Left lobe of liver (tissue), 2 donors: ENCODE results near the gene SYCP2. TPM values are rescaled to one million over a fixed set of nuclear protein-coding genes. Genes with fewer than 3 reads are reported as not detected.
"Not testable (repeated sequence)": the region's sequence is repeated elsewhere in the genome, so short reads cannot be mapped to it uniquely, and the experiment has no call there.

Source experiments
- ATAC-seq: fragments of 200-7000 bp; cut with Tn5 transposase; one replicate; pipeline ENCODE4 v1.9.1; 2020; ENCODE audit warnings: mild to moderate bottlenecking, moderate library complexity
- DNase-seq: peaks from one replicate; pipeline ENCODE4 v3.0.0-alpha.2; 2020; ENCODE audit warnings: low spot score
- total RNA-seq: library from RNA; stranded (reverse); gene quantifications from one replicate; pipeline ENCODE4 v1.2.1, GENCODE V29; 2021
- donor health status: DM: no; HTN: no; CAD: no; lungs with moderate emphysema.
- donor health status: DM: no; HTN: yes; CAD: no.

SYCP2 gene
- 0.35 TPM for total RNA-seq

- peak; percentile 71 for ATAC-seq
- DNase-seq: no peak
Observed at GRCh38 chr20:59933296-59933848, at the start of gene SYCP2. TSS of gene SYCP2 (minus strand) at chr20:59933637. CDS start at chr20:59922413, 11,224 bp downstream.

GRCh38 chr20:59983076-59983475 lies 49.6 kb upstream of the SYCP2 start:
- ATAC-seq (no peak), DNase-seq (no peak)

- ATAC-seq: no peak
- DNase-seq: no peak
Observed at GRCh38 chr20:59977086-59977485, 43.6 kb upstream of the SYCP2 start.

- DNase-seq: no peak
Observed at GRCh38 chr20:59976156-59976782, 42.8 kb upstream of the SYCP2 start.

GRCh38 chr20:59972037-59972801 lies 38.8 kb upstream of the SYCP2 start:
- DNase-seq: no peak
- ATAC-seq: peak; percentile 66

More at GRCh38 chr20:59976156-59976782, 42.8 kb upstream of the SYCP2 start:
- no peak for ATAC-seq

DNA sequence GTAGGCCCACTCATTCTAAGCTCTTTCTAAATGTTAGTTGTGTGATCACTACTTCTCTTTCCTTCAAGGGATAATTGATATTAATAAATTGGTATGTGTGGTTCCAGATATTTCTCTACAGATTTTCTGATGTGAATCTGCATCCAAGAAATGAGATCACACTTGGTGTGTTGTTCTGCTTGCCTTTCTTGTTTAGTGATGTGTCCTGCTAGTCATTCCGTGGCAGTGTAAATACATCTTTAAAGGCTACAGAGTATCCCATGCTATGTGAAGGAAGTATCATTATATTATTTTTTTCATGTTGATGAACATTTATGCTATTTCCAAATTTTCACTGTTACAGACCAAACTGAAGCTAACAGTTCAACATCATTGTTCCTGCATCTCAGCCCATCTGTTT lies 38.0 kb upstream of the SYCP2 start:
- no peak for DNase-seq
- ATAC-seq: no peak

DNA sequence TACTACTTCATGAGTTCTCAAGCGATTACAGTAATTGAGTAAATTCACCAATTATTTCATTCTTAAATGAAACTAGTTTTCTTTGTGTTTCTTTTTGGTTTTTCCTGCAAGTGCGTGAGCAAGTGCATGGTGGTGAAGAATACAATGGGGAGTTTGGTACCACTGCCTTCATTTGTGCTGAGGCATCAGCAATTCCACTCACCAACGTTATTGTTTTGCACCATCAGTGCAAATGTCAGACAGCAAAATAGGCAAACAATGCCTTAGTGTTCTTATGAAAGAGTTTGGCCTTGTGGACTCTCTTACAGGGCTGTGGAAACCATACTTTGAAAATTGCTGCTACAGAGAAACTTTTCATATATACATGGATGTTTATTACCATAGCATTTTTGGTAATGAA lies 33.0 kb upstream of the SYCP2 start:
- ATAC-seq (no peak), DNase-seq (no peak)

DNA sequence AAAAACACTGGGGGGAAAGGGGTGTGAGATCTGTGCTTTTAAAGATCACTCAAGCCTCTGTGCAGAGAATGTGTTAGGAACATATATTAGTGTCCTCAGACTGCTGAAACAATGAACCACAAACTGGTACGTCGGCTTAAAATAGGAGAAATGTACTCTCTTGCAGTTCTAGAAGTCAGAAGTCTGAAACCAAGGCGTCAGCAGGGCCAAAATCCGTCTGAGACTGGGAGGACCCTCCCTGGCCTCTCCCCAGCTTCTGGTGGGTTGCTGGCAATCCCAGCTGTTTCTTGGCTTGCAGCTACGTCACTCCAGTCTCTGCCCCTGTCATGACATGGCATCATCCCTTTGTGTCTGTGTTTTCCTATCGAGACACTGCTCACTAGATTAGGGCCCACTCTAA lies 28.7 kb upstream of the SYCP2 start:
- ATAC-seq: no peak

GRCh38 chr20:59961423-59961822 lies 28.0 kb upstream of the SYCP2 start:
- no peak for DNase-seq

More for the DNA sequence above, 28.7 kb upstream of the SYCP2 start:
- no peak for DNase-seq

GRCh38 chr20:59958626-59959025 lies 25.2 kb upstream of the SYCP2 start:
- no peak for ATAC-seq
- no peak for DNase-seq

More at GRCh38 chr20:59961423-59961822, 28.0 kb upstream of the SYCP2 start:
- no peak for ATAC-seq

DNA sequence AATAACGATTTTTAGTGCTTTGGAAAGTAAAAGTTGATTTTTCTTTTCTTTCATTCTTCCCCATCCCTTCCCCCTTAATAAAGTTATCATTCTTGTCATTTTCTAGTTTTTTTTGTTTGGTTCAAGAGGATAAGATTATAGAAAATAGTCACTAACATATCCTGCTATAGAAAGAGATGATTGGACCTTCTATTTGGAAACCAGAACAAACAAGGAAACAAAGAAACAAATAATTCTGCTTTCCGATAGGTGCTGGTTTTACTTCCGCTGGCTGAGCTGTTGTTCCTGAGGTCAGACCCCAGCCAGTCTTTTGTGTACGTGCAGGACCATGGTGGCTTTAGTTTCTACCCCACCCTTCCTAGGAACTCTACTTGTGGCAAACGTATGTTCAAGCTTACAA lies 24.7 kb upstream of the SYCP2 start, which contains the start of gene CDH26:
CDH26 (plus strand) TSS at position 301 of the 400 bp plus-strand sequence. CDS start 304 bp downstream, outside the sequence.
- ATAC-seq (no peak), DNase-seq (no peak)

DNA sequence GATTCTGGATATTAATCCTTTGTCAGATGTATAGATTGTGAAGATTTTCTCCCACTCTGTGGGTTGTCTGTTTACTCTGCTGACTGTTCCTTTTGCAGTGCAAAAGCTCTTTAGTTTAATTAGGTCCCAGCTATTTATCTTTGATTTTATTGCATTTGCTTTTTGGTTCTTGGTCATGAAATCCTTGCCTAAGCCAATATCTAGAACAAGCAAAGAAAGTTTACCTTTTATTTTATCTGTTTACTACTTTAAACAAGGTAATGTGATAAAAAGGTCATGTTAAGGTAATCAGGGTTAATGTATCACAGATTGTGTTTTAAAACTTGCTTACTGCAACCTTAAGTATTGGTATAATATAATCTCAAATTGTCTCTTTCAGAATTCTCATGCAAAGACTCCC lies 24.1 kb upstream of the SYCP2 start:
- not testable (repeated sequence) for DNase-seq, ATAC-seq

- ATAC-seq (peak; percentile 47), DNase-seq (no peak)
Observed at GRCh38 chr20:59955131-59955796, 21.8 kb upstream of the SYCP2 start.

- DNase-seq (no peak), ATAC-seq (no peak)
Observed at GRCh38 chr20:59954718-59955117, 21.3 kb upstream of the SYCP2 start.

- no peak for DNase-seq
- ATAC-seq: no peak
Observed at GRCh38 chr20:59949911-59950310, 16.5 kb upstream of the SYCP2 start.

DNA sequence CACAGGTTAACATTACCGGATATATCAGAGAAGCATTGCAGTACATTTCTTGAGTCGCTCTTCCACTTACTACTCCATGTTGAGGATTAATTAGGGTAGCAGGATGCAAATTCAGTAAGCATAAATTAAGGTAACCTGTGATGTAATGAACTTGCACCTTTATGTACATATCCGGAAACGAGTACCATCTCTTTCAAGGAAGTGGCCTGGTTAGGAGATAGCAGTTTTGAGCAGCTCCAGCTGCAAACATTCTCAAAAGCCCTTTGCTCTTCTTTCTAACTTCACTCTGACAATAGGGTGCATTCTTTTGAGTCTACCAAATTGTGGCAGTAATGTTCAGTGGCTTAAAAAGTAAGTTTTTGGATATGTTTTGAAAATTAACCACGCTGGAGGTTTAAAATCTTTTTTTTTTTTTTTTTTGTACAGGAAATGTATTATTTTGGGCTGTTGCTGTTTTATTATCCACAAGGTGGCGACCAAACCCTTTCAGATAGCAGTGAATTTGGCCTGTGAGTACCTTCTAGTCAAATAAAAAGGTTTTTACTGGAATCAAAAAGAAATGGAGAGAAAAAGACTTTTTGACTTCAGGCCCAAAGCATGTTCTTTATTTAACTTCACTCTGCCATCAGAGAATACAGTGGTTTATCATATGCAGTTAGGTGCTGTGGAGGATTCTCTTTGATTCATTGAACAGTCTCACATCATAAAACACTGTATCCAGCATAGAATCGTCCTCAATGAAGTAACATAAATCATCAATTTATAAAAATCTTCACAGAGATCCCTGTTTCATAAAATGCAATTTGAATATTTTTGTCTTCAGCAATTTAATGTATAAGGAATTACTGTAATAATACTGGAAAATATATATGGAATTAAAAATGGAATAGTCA lies 15.6 kb upstream of the SYCP2 start:
- DNase-seq (no peak), ATAC-seq (peak; percentile 74)

- no peak for ATAC-seq
Observed at GRCh38 chr20:59948212-59948611, 14.8 kb upstream of the SYCP2 start.

GRCh38 chr20:59947376-59947775 lies 13.9 kb upstream of the SYCP2 start:
- ATAC-seq (no peak), DNase-seq (no peak)

More at GRCh38 chr20:59948212-59948611, 14.8 kb upstream of the SYCP2 start:
- no peak for DNase-seq

DNA sequence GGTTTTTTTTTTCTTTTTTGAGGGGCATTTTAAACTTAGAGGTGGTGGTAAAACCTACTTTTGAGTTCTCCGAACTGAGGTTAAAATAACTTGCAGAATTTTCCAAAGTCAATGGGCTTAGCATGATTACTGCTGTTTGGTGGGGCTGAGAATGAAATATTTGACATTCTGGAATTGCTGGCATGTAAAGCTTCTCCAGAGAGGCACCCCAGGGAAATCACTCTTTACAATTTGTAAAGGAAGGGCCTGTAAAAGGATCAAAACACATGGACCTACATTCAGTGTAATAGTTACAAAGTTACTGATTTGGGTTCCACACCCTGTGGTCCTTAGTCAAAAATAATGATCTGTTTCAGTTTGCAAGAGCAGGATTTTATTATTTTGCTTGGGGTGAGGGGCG lies 12.3 kb upstream of the SYCP2 start:
- no peak for ATAC-seq
- DNase-seq: no peak

GRCh38 chr20:59945175-59945574 lies 11.7 kb upstream of the SYCP2 start:
- ATAC-seq: no peak
- no peak for DNase-seq
